ENCODE measurements around the gene RPL35. TPM values are rescaled to one million over a fixed set of nuclear protein-coding genes. Genes with fewer than 3 reads are reported as not detected.
A peak's percentile ranks its signal among the peaks of the same experiment; 100 is the strongest.

Gene RPL35
- total and polyA plus RNA-seq, 2 of the 8 experiments (the other 6 are each of a cell fraction or from before 2014, with no cell fraction given), result 1,831 to 2,448 TPM

GRCh38 chr9:124818431-124819281 is 43.1 kb downstream of the RPL35 start:
- no peak overlapping the region for H3K9ac ChIP-seq (replicated peaks in 1 of 4; ENCODE audit: extremely low read depth in 1 of 4, low read depth in 3 of 4, low read length in 3 of 4)
- no peak overlapping the region for H3K14ac ChIP-seq (ENCODE audit: insufficient read length)
- H2BK15ac ChIP-seq (ENCODE audit: low read length), result no peak overlapping the region
- 79% methylated on average over 18 of the region's 18 CpGs; no CpG with 5 or more reads in 1 of the 2 experiments for WGBS, 2 experiments (ENCODE audit: extremely low coverage in 1 of 2, insufficient coverage in 1 of 2, insufficient read length in 1 of 2, insufficient replicate concordance in 2 of 2, low coverage in 1 of 2, low lambda C conversion rate in 2 of 2, missing lambda C conversion rate in 1 of 2)
- CTCF ChIA-PET (ENCODE audit: partially characterized antibody), result interaction anchor here (0.5 to 65.2 kb wide), 17 partner anchors 8 to 283 kb away, joined by 3 to 1529 read pairs (median 5); partner anchors contain the start of genes ARPC5L, RPL35 and WDR38
- POLR2A ChIA-PET (ENCODE audit: partially characterized antibody), result interaction anchor here (0.8 to 2.9 kb wide), 7 partner anchors 13 to 48 kb away, joined by 3 to 9 read pairs (median 4); partner anchors contain the start of genes ARPC5L, NR6A1, OLFML2A and RPL35
- H4K20me1 ChIP-seq (replicated peaks in 1 of 2; ENCODE audit: control insufficient read depth in 1 of 2, insufficient read depth in 2 of 2, low read length in 2 of 2), result no peaks in the 10 kb centered on the region
- no peaks in the 10 kb centered on the region for H3K79me2 ChIP-seq (ENCODE audit: control insufficient read depth in 1 of 2, insufficient read depth in 2 of 2, low read length in 2 of 2)
- no peak overlapping the region for H4K8ac ChIP-seq (ENCODE audit: extremely low read depth, insufficient read depth, low read length)
- H3K27me3 ChIP-seq (replicated peaks in 1 of 4; ENCODE audit: control insufficient read depth in 3 of 4, extremely low read depth in 1 of 4, insufficient read depth in 3 of 4, low read length in 3 of 4), result no peaks in the 10 kb centered on the region
- H3K56ac ChIP-seq (replicated peaks; ENCODE audit: insufficient read length, low read depth, low read length), result no peak overlapping the region
- no peak overlapping the region for H2BK120ac ChIP-seq (replicated peaks; ENCODE audit: low read depth, low read length)
- no peak overlapping the region for H2AK5ac ChIP-seq (ENCODE audit: low read depth, low read length)
- H3K4me3 ChIP-seq (ENCODE audit: extremely low read depth in 1 of 4, insufficient read depth in 2 of 4, low read depth in 3 of 4, low read length in 4 of 4), result no peak overlapping the region
- FAIRE-seq, result no peak
- H2BK20ac ChIP-seq (ENCODE audit: low read length), result no peak overlapping the region
- no peaks in the 10 kb centered on the region for H3K36me3 ChIP-seq (ENCODE audit: control insufficient read depth in 2 of 4, insufficient read depth in 4 of 4, low read length in 3 of 4)
- no peak overlapping the region for H4K91ac ChIP-seq (replicated peaks; ENCODE audit: insufficient read length, low read length)
- H3K4me1 ChIP-seq (replicated peaks in 1 of 4; ENCODE audit: control insufficient read depth in 3 of 4, insufficient read depth in 4 of 4, low read length in 3 of 4), result peaks cover 0 to 5% (median 2%) of the 10 kb centered on the region in 4 experiments; a peak in 5 of 7 replicates
- no peak overlapping the region for H3K4ac ChIP-seq (replicated peaks; ENCODE audit: insufficient read length, low read depth, low read length)
- H3K18ac ChIP-seq (ENCODE audit: extremely low read depth, low read length), result 0 out of 2 replicates have a peak overlapping the region, but pooled peaks have one; percentile 4
- H2AFZ ChIP-seq (ENCODE audit: low read length), result peak overlapping the region; percentile 96; the same call in 1 of the 2 replicates
- H3K4me2 ChIP-seq (ENCODE audit: insufficient read depth in 1 of 2, low read depth in 2 of 2, low read length in 2 of 2), result no peak overlapping the region
- no peaks in the 10 kb centered on the region for H3K79me1 ChIP-seq (ENCODE audit: low read depth, low read length)
- no peak overlapping the region; the same call in 1 of the 2 replicates for H2BK12ac ChIP-seq (ENCODE audit: low read depth, low read length)
- no peak overlapping the region for H3K27ac ChIP-seq (ENCODE audit: low read depth, low read length)
- H3K23me2 ChIP-seq (ENCODE audit: low read depth, low read length), result no peaks in the 10 kb centered on the region
- no peaks in the 10 kb centered on the region for H3K9me3 ChIP-seq (ENCODE audit: insufficient read depth in 2 of 2, low read depth in 1 of 2, low read length in 1 of 2)
- H4K5ac ChIP-seq (ENCODE audit: insufficient read length, low read depth, low read length), result no peak overlapping the region
- DNase-seq (ENCODE audit: low read depth in 1 of 2, low spot score in 2 of 2), result no peak
- peak overlapping the region; percentile 41; the same call in 1 of the 2 replicates for H2BK5ac ChIP-seq (ENCODE audit: low read depth, low read length)
- H3K23ac ChIP-seq (ENCODE audit: insufficient read length), result no peak overlapping the region
- TF ChIP-seq NRF1 (IDR thresholded peaks at IDR 0.05; ENCODE audit: low read depth, low read length) (no peak), CREB1 (IDR thresholded peaks at IDR 0.05) (no peak), NANOG (IDR thresholded peaks at IDR 0.05; ENCODE audit: insufficient read depth, low read depth, low read length, poor library complexity, severe bottlenecking) (no peak), MAFK (IDR thresholded peaks at IDR 0.05; ENCODE audit: low read depth, low read length) (no peak), SRF (IDR thresholded peaks at IDR 0.05; ENCODE audit: low read depth, low read length) (no peak), POLR2A (IDR thresholded peaks at IDR 0.05; ENCODE audit: control extremely low read depth in 1 of 2, low read depth in 2 of 2, low read length in 2 of 2) (no peak), CTBP2 (IDR thresholded peaks at IDR 0.05; ENCODE audit: borderline replicate concordance, insufficient read depth, insufficient read length, low read length) (no peak), EP300 (IDR thresholded peaks at IDR 0.05; ENCODE audit: borderline replicate concordance in 1 of 2, low read depth in 2 of 2, low read length in 2 of 2) (peak in 1 of 2 experiments; percentile 57; a peak in 1 of 3 replicates), RBBP5 (IDR thresholded peaks at IDR 0.05; ENCODE audit: borderline replicate concordance, low read depth, low read length) (no peak), SIRT6 (IDR thresholded peaks at IDR 0.05; ENCODE audit: low read length) (no peak), EGR1 (IDR thresholded peaks at IDR 0.05; ENCODE audit: borderline replicate concordance, low read depth, low read length) (peak; percentile 62; the same call in 1 of the 2 replicates)
